DOHH2 (cell line): Measurements from ENCODE around the gene CCDC190.

Experiments used
- H3F3A ChIP-seq: fragments of 200-600 bp; sonication (generic), shearing (Covaris generic); 2 replicates; pipeline ENCODE4 v1.6.0; 2016; ENCODE audit warnings: antibody characterized with exemption, mild to moderate bottlenecking; ENCODE audit not compliant: control insufficient read depth, insufficient read depth
- H3K27ac ChIP-seq: fragments of 200-600 bp; sonication (generic); 2 replicates; pipeline ENCODE4 v1.5.1; 2014; ENCODE audit warnings: low read depth, mild to moderate bottlenecking, low read length, moderate library complexity
- H3K27me3 ChIP-seq: fragments of 200-600 bp; sonication (generic); 2 replicates; pipeline ENCODE4 v1.6.1; 2014; ENCODE audit warnings: mild to moderate bottlenecking, low read length, mixed read lengths; ENCODE audit not compliant: control insufficient read depth
- H3K36me3 ChIP-seq: fragments of 200-600 bp; sonication (generic); 2 replicates; pipeline ENCODE4 v1.6.1; 2014; ENCODE audit warnings: mild to moderate bottlenecking, low read length, moderate library complexity, mixed read lengths; ENCODE audit not compliant: control insufficient read depth
- H3K4me1 ChIP-seq: fragments of 200-600 bp; sonication (generic); 2 replicates; pipeline ENCODE4 v1.6.1; 2014; ENCODE audit warnings: mild to moderate bottlenecking, low read length, mixed read lengths; ENCODE audit not compliant: control insufficient read depth
- H3K4me2 ChIP-seq: fragments of 200-600 bp; sonication (generic); 2 replicates; pipeline ENCODE4 v1.6.0; 2014; ENCODE audit warnings: mild to moderate bottlenecking, low read length, moderate library complexity
- H3K4me3 ChIP-seq: fragments of 200-600 bp; sonication (generic); 2 replicates; pipeline ENCODE4 v1.5.1; 2014; ENCODE audit warnings: mild to moderate bottlenecking, low read length, mixed read lengths
- H3K79me2 ChIP-seq: fragments of 200-600 bp; sonication (generic); 2 replicates; pipeline ENCODE4 v1.6.1; 2014; ENCODE audit warnings: mild to moderate bottlenecking, low read length, mixed read lengths; ENCODE audit not compliant: control insufficient read depth
- H3K9me2 ChIP-seq: fragments of 200-600 bp; sonication (generic); replicated peaks from 2 replicates; pipeline ENCODE4 v1.6.1; 2014; ENCODE audit warnings: mild to moderate bottlenecking, low read length, mixed read lengths; ENCODE audit not compliant: control insufficient read depth
- H3K9me3 ChIP-seq: fragments of 200-600 bp; sonication (generic); 2 replicates; pipeline ENCODE4 v1.6.1; 2014; ENCODE audit warnings: antibody characterized with exemption, low read length, mixed read lengths; ENCODE audit not compliant: control insufficient read depth, insufficient read depth
- H4K20me1 ChIP-seq: fragments of 200-600 bp; sonication (generic); 2 replicates; pipeline ENCODE4 v1.6.0; 2014; ENCODE audit warnings: low read depth, mild to moderate bottlenecking, antibody characterized with exemption, low read length, moderate library complexity; ENCODE audit not compliant: control insufficient read depth, insufficient read depth
- CTCF ChIP-seq: fragments of 200-600 bp; sonication (generic); IDR thresholded peaks from one replicate; pipeline ENCODE4 v1.5.1; 2014; ENCODE audit warnings: antibody characterized with exemption, mild to moderate bottlenecking, low read depth, low read length; ENCODE audit not compliant: poor library complexity, severe bottlenecking
- EZH2phosphoT487 ChIP-seq: fragments of 200-600 bp; sonication (generic); IDR thresholded peaks from 2 replicates; pipeline ENCODE4 v1.6.1; 2017; ENCODE audit warnings: borderline replicate concordance, mild to moderate bottlenecking, antibody characterized with exemption, low read length, moderate library complexity, mixed read lengths

Gene CCDC190

GRCh38 chr1:162861101-162861500 lies at the start of gene CCDC190:
TSS of gene CCDC190 (minus strand) at chr1:162861175. CDS start at chr1:162859646, 1,529 bp downstream.
- H3K27ac ChIP-seq, result no peak within 1 kb of the TSS
- no peaks in the 10 kb centered on the region for H3F3A ChIP-seq
- H3K79me2 ChIP-seq, result no peaks in the 10 kb centered on the region
- H3K4me3 ChIP-seq, result no peak within 1 kb of the TSS
- H3K27me3 ChIP-seq, result peaks cover 6% of the 10 kb centered on the region; the same call in 1 of the 2 replicates
- H3K9me2 ChIP-seq, result no peaks in the 10 kb centered on the region
- H3K4me2 ChIP-seq, result no peak within 1 kb of the TSS
- H3K36me3 ChIP-seq, result no peaks in the 10 kb centered on the region
- H3K9me3 ChIP-seq, result no peaks in the 10 kb centered on the region
- H4K20me1 ChIP-seq, result no peaks in the 10 kb centered on the region
- no peaks in the 10 kb centered on the region for H3K4me1 ChIP-seq
- no peak for TF ChIP-seq EZH2phosphoT487
- TF ChIP-seq CTCF, result no peak

GRCh38 chr1:162910161-162910560 lies 49.2 kb upstream of the CCDC190 start:
- Histone ChIP-seq H3K27ac (no peak overlapping the region), H3F3A (no peaks in the 10 kb centered on the region), H3K4me1 (no peaks in the 10 kb centered on the region), H3K36me3 (no peaks in the 10 kb centered on the region), H3K79me2 (no peaks in the 10 kb centered on the region), H3K9me2 (no peaks in the 10 kb centered on the region), H4K20me1 (no peaks in the 10 kb centered on the region), H3K27me3 (no peaks in the 10 kb centered on the region), H3K9me3 (no peaks in the 10 kb centered on the region), H3K4me3 (no peak overlapping the region), H3K4me2 (no peak overlapping the region)
- TF ChIP-seq CTCF (no peak), EZH2phosphoT487 (no peak)

GRCh38 chr1:162908780-162909179 lies 47.8 kb upstream of the CCDC190 start:
- no peaks in the 10 kb centered on the region for H3K27me3 ChIP-seq
- no peaks in the 10 kb centered on the region for H4K20me1 ChIP-seq
- no peak overlapping the region for H3K4me2 ChIP-seq
- no peaks in the 10 kb centered on the region for H3K79me2 ChIP-seq
- H3K4me1 ChIP-seq, result no peaks in the 10 kb centered on the region
- TF ChIP-seq CTCF (no peak), EZH2phosphoT487 (no peak)
- H3K9me2 ChIP-seq, result no peaks in the 10 kb centered on the region
- H3F3A ChIP-seq, result no peaks in the 10 kb centered on the region
- H3K27ac ChIP-seq, result no peak overlapping the region
- no peaks in the 10 kb centered on the region for H3K36me3 ChIP-seq
- H3K4me3 ChIP-seq, result no peak overlapping the region
- H3K9me3 ChIP-seq, result no peaks in the 10 kb centered on the region
